HG03342 (cell line): ENCODE results near the gene POMGNT2.
"Not testable (repeated sequence)": the region's sequence is repeated elsewhere in the genome, so short reads cannot be mapped to it uniquely, and the experiment has no call there.

Source experiments
- ATAC-seq: cut with Tn5 transposase; IDR thresholded peaks from one replicate; pipeline ENCODE4 v1.9.1; 2021; ENCODE audit warnings: mild to moderate bottlenecking, moderate library complexity; ENCODE audit not compliant: unreplicated experiment

POMGNT2 gene

DNA sequence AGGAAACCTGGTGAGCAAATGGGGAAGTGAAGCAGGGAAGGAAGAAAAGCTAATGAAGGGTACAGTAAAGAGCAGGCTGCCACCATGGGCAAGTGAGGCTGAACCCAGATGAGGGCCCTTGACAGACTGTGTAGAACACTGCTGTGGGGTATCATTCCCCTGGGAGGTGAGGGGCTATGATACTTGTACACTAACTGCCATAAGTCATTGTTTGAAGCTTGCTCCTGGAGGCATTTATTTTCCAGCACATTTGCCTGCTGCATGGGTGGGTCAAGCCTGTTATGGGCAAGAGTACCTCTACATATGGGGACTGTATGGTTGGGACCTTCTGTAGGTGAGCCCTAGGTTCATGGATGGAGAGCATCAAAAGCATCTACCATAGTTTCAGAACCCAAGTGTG is 57.4 kb downstream of the POMGNT2 start:
- ATAC-seq = no peak

- ATAC-seq = no peak
These were observed 59.3 kb downstream of the POMGNT2 start for GRCh38 chr3:43046583-43046982.

DNA sequence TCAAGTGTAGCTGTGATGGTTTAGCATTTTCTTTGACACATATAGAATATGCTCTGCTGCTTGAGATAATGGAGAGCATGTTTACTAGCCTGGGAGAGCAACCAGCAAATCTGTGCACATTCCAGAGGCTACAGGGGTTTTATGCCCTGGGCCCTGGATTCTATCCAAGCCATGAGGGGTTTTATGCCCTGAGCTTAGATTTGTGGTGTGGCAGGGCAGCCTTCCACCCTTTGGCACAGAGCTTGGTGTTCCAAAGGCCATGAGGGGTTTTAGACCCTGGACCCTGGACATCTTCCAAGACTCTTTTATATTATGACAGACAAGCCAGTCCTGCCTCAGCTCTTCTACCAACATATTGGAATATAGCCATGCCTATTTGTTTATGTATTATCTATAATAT is 60.8 kb downstream of the POMGNT2 start:
- not testable (repeated sequence) for ATAC-seq

DNA sequence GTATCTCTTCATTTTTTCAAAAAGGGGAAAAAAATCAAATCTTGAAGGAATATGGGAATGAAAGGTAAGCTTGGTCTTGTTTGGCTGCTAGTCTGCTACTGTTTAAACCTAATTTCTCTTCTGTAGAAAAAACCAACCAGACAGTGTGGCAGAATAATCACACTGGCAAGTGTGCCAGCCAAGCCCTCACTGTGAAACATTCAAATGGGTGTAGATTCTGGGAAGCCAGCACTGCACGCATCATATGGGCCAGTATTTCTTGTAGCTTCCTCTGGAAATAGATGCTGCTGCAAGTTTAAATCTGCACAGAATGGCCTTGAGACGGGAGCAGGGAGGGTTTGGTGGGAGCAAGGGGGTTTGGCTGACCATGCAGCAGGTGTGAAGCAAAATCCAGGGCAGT is 62.1 kb downstream of the POMGNT2 start:
- no peak for ATAC-seq

- no peak for ATAC-seq
These were observed 62.7 kb downstream of the POMGNT2 start for GRCh38 chr3:43043071-43043766.

- ATAC-seq = no peak
These were observed 64.4 kb downstream of the POMGNT2 start for GRCh38 chr3:43041517-43041916.

DNA sequence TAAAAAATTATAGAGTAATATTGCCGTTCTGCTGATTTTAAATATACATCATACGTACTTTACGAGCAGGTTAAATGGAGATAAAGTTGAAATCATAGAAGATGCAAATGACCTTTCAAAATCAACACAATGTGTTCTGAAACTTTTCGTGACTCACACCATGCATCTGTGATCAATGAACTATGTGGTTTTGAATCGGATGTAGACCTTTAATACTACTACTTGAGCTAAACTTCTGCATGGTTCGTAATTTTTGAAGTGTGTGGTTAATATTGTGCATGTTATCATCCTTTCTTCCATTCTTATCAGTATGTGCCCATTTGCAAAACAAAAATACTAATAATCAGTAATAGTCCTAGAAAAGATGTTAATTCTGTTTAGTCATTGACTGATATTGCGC is 67.9 kb downstream of the POMGNT2 start:
- no peak for ATAC-seq

GRCh38 chr3:43036621-43037423 is 69.1 kb downstream of the POMGNT2 start:
- ATAC-seq = no peak

GRCh38 chr3:43035801-43036365 is 70.0 kb downstream of the POMGNT2 start:
- ATAC-seq = no peak

- no peak for ATAC-seq
These were observed 71.0 kb downstream of the POMGNT2 start for GRCh38 chr3:43034911-43035310.

- ATAC-seq = no peak
These were observed 71.7 kb downstream of the POMGNT2 start for GRCh38 chr3:43034200-43034599.

DNA sequence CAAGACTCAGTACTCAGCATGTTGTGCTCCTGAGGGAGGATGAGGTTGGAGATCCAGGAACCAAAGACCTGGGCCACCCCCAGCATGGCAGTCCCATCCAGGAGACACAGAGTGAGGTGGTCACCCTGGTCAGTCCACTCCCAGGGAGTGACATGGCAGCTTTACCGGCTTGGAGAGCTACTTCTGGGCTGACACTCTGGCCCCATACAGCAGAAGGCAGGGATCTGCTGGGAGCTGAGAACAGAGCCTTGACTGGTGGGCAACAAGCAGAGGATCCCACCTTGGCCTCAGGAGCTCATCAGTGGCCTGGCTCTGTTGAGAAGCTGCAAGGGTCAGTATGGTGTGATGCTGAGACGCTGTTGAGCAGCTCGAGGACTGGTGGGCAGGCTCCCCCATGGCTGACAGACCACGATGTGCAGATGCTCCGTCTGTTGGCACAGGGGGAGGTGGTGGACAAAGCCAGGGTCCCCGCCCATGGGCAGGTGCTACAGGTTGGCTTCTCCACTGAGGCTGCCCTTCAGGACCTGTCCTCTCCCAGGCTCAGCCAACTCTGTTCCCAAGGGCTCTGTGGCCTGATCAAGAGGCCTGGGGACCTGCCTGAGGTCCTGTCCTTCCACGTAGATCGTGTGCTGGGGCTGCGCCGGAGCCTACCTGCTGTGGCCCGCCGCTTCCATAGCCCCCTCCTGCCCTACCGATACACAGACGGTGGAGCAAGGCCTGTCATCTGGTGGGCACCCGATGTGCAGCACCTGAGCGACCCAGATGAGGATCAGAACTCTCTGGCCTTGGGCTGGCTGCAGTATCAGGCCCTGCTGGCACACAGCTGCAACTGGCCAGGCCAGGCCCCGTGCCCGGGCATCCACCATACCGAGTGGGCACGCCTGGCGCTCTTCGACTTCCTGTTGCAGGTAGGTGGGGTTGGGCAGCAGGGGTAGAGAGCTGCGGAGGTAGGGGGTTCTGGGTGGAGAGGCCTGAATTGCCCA is 72.9 kb downstream of the POMGNT2 start:
- ATAC-seq = no peak

GRCh38 chr3:43031889-43032545 is 73.9 kb downstream of the POMGNT2 start:
- no peak for ATAC-seq

GRCh38 chr3:43031485-43031884 is 74.4 kb downstream of the POMGNT2 start:
- ATAC-seq = no peak

- ATAC-seq = no peak
These were observed 75.5 kb downstream of the POMGNT2 start for GRCh38 chr3:43030162-43030935.
